Gastroesophageal sphincter (tissue), 3 donors: ENCODE data around the gene RSPH9.

Source experiments
- CTCF ChIP-seq, 4 experiments: fragments of 200-600 bp in 2 of 4; fragments of 450-650 bp in 2 of 4; sonication (generic) in 1 of 4; IDR thresholded peaks; one replicate each; pipeline ENCODE4 v1.5.1; 2017 to 2019; ENCODE audit warnings: antibody characterized with exemption in 4 of 4, mild to moderate bottlenecking in 2 of 4, moderate library complexity in 2 of 4
- POLR2A ChIP-seq, 2 donors: fragments of 450-650 bp; IDR thresholded peaks; one replicate each; pipeline ENCODE4 v1.6.1; 2017; ENCODE audit warnings: antibody characterized with exemption in 2 of 2, mild to moderate bottlenecking in 2 of 2, moderate library complexity in 1 of 2

- TF ChIP-seq CTCF (IDR thresholded peaks at IDR 0.05) (no peak), POLR2A (IDR thresholded peaks at IDR 0.05) (no peak)
Measured at GRCh38 chr6:43695967-43696291, 51.1 kb downstream of the RSPH9 start.
